ENCODE results near the gene BLMH.
"Not testable (repeated sequence)": the region's sequence is repeated elsewhere in the genome, so short reads cannot be mapped to it uniquely, and the experiment has no call there.

The BLMH gene

GRCh38 chr17:30229012-30229411 lies 62.7 kb downstream of the BLMH start:
- no peak for DNase-seq (ENCODE audit: low spot score)

- DNase-seq (ENCODE audit: low spot score): no peak
These were observed 63.7 kb downstream of the BLMH start for GRCh38 chr17:30228011-30228410.

GRCh38 chr17:30226878-30227277 lies 64.9 kb downstream of the BLMH start:
- DNase-seq (ENCODE audit: low spot score): no peak

GRCh38 chr17:30225919-30226553 lies 65.7 kb downstream of the BLMH start:
- DNase-seq (ENCODE audit: low spot score): no peak

- DNase-seq (ENCODE audit: low spot score): no peak
These were observed 66.6 kb downstream of the BLMH start for GRCh38 chr17:30225112-30225511.

- no peak for DNase-seq (ENCODE audit: low spot score)
These were observed 67.3 kb downstream of the BLMH start for GRCh38 chr17:30224419-30224960.

GRCh38 chr17:30222721-30223175 lies 69.0 kb downstream of the BLMH start:
- DNase-seq (ENCODE audit: low spot score): no peak

GRCh38 chr17:30222251-30222650 lies 69.5 kb downstream of the BLMH start:
- no peak for DNase-seq (ENCODE audit: low spot score)

- DNase-seq (ENCODE audit: low spot score): no peak
These were observed 70.4 kb downstream of the BLMH start for GRCh38 chr17:30221346-30221745.

- no peak for DNase-seq (ENCODE audit: low spot score)
These were observed 71.3 kb downstream of the BLMH start for GRCh38 chr17:30220414-30220813.

GRCh38 chr17:30219833-30220232 lies 71.9 kb downstream of the BLMH start:
- no peak for DNase-seq (ENCODE audit: low spot score)

GRCh38 chr17:30219315-30219714 lies 72.4 kb downstream of the BLMH start:
- DNase-seq (ENCODE audit: low spot score): no peak

- DNase-seq (ENCODE audit: low spot score): no peak
These were observed 72.9 kb downstream of the BLMH start for GRCh38 chr17:30218799-30219198.

- no peak for DNase-seq (ENCODE audit: low spot score)
These were observed 73.9 kb downstream of the BLMH start for GRCh38 chr17:30217746-30218245.

- no peak for DNase-seq (ENCODE audit: low spot score)
These were observed 74.7 kb downstream of the BLMH start for GRCh38 chr17:30217054-30217453.

GRCh38 chr17:30212750-30213149 lies 79.0 kb downstream of the BLMH start:
- DNase-seq (ENCODE audit: low spot score): no peak

- no peak for DNase-seq (ENCODE audit: low spot score)
These were observed 80.4 kb downstream of the BLMH start for GRCh38 chr17:30211371-30211770.

GRCh38 chr17:30210901-30211300 lies 80.8 kb downstream of the BLMH start:
- DNase-seq (ENCODE audit: low spot score): no peak

GRCh38 chr17:30210366-30210765 lies 81.4 kb downstream of the BLMH start:
- DNase-seq (ENCODE audit: low spot score): no peak

- no peak for DNase-seq (ENCODE audit: low spot score)
These were observed 81.8 kb downstream of the BLMH start for GRCh38 chr17:30209930-30210329.

- no peak for DNase-seq (ENCODE audit: low spot score)
These were observed 83.5 kb downstream of the BLMH start for GRCh38 chr17:30208214-30208613.

- DNase-seq (ENCODE audit: low spot score): no peak
These were observed 84.1 kb downstream of the BLMH start for GRCh38 chr17:30207655-30208054.

- DNase-seq (ENCODE audit: low spot score): no peak
These were observed 88.2 kb downstream of the BLMH start for GRCh38 chr17:30203471-30203981.

- DNase-seq (ENCODE audit: low spot score): not testable (repeated sequence)
These were observed 91.1 kb downstream of the BLMH start for GRCh38 chr17:30200656-30201055.
